Cortex of kidney (tissue), 1 donor: ENCODE measurements around the gene MRGPRD.
"Not testable (repeated sequence)": the region's sequence is repeated elsewhere in the genome, so short reads cannot be mapped to it uniquely, and the experiment has no call there.

Experiments used
- DNase-seq: peaks from one replicate; lab custom pipeline; 2025; lab: John Stamatoyannopoulos, UW

The MRGPRD gene

GRCh38 chr11:68993546-68993945, 12.8 kb upstream of the MRGPRD start:
- DNase-seq: no peak

GRCh38 chr11:68992743-68993255, 12.0 kb upstream of the MRGPRD start:
- DNase-seq: no peak

GRCh38 chr11:68990995-68991780, 10.4 kb upstream of the MRGPRD start:
- DNase-seq: no peak

GRCh38 chr11:68989936-68990606, 9.3 kb upstream of the MRGPRD start:
- DNase-seq: no peak

GRCh38 chr11:68988491-68988890, 7.7 kb upstream of the MRGPRD start:
- no peak for DNase-seq

GRCh38 chr11:68987211-68987610, 6.4 kb upstream of the MRGPRD start:
- DNase-seq: no peak

- DNase-seq: no peak
Observed at GRCh38 chr11:68983801-68984200, 3.0 kb upstream of the MRGPRD start.

- DNase-seq: no peak
Observed at GRCh38 chr11:68982134-68982533, 1.3 kb upstream of the MRGPRD start.

- DNase-seq: no peak
Observed at GRCh38 chr11:68979931-68980775, 633 bp downstream of the MRGPRD start.

GRCh38 chr11:68978931-68979594, 1.7 kb downstream of the MRGPRD start:
- no peak for DNase-seq

GRCh38 chr11:68978626-68978930, 2.2 kb downstream of the MRGPRD start:
- DNase-seq: no peak

GRCh38 chr11:68977781-68978625, 2.8 kb downstream of the MRGPRD start:
- no peak for DNase-seq

GRCh38 chr11:68976563-68976962, 4.2 kb downstream of the MRGPRD start:
- no peak for DNase-seq

- DNase-seq: no peak
Observed at GRCh38 chr11:68976095-68976494, 4.7 kb downstream of the MRGPRD start.

GRCh38 chr11:68974421-68975194, 6.2 kb downstream of the MRGPRD start:
- DNase-seq: no peak

- DNase-seq: not testable (repeated sequence)
Observed at GRCh38 chr11:68973706-68974105, 7.1 kb downstream of the MRGPRD start.

- no peak for DNase-seq
Observed at GRCh38 chr11:68973219-68973618, 7.6 kb downstream of the MRGPRD start.

GRCh38 chr11:68970921-68971636, 9.7 kb downstream of the MRGPRD start:
- DNase-seq: no peak

- no peak for DNase-seq
Observed at GRCh38 chr11:68969386-68969785, 11.4 kb downstream of the MRGPRD start.
